ENCODE data around the gene NDE1. TPM values are rescaled to one million over a fixed set of nuclear protein-coding genes. Genes with fewer than 3 reads are reported as not detected.
A peak's percentile ranks its signal among the peaks of the same experiment; 100 is the strongest.
"Not testable (repeated sequence)": the region's sequence is repeated elsewhere in the genome, so short reads cannot be mapped to it uniquely, and the experiment has no call there.

The NDE1 gene
- total RNA-seq, 6 donors from 2014 or later = 19.5 to 63.9 (median 37.0) TPM

- no peak overlapping the region for H3K27ac ChIP-seq
- peaks cover 8 to 58% (median 49%) of the 10 kb centered on the region in 4 donors for H3K36me3 ChIP-seq
- H3K9me3 ChIP-seq = no peaks in the 10 kb centered on the region
- peaks cover 0 to 5% (median 0%) of the 10 kb centered on the region in 4 donors for H3K4me1 ChIP-seq
- TF ChIP-seq POLR2A (IDR thresholded peaks at IDR 0.05) (no peak), POLR2AphosphoS5 (IDR thresholded peaks at IDR 0.05) (no peak), EP300 (IDR thresholded peaks at IDR 0.05) (no peak)
- no peak overlapping the region for H3K4me3 ChIP-seq
- DNase-seq = no peak
- ATAC-seq (ENCODE audit: low FRiP score in 2 of 2) = no peak
- H3K27me3 ChIP-seq = no peaks in the 10 kb centered on the region
These were observed 15.1 kb downstream of the NDE1 start for GRCh38 chr16:15665107-15665506.

- Histone ChIP-seq H3K36me3 (peaks cover 8 to 66% (median 51%) of the 10 kb centered on the region in 4 donors), H3K9me3 (no peaks in the 10 kb centered on the region), H3K4me3 (no peak overlapping the region), H3K27me3 (no peaks in the 10 kb centered on the region), H3K4me1 (peaks cover 4 to 11% (median 9%) of the 10 kb centered on the region in 4 donors), H3K27ac (no peak overlapping the region)
- TF ChIP-seq POLR2AphosphoS5 (IDR thresholded peaks at IDR 0.05) (no peak), POLR2A (IDR thresholded peaks at IDR 0.05) (no peak), CTCF (IDR thresholded peaks at IDR 0.05) (no peak), EP300 (IDR thresholded peaks at IDR 0.05) (no peak)
- ATAC-seq (ENCODE audit: low FRiP score in 2 of 2) = no peak
- no peak for DNase-seq
- WGBS, 2 donors = 91 to 95% methylated on average over 17 to 18 of the region's 18 CpGs
These were observed 17.2 kb downstream of the NDE1 start for GRCh38 chr16:15667091-15667742.

GRCh38 chr16:15671530-15672117, 21.6 kb downstream of the NDE1 start:
- peak overlapping the region; percentile 85 to 93 (median 86) for H3K27ac ChIP-seq
- 91 to 95% methylated on average over 8 of the region's 8 CpGs for WGBS, 2 donors
- no peak for DNase-seq
- no peak for TF ChIP-seq POLR2AphosphoS5 (IDR thresholded peaks at IDR 0.05)
- no peak for TF ChIP-seq EP300 (IDR thresholded peaks at IDR 0.05)
- TF ChIP-seq POLR2A (IDR thresholded peaks at IDR 0.05) = no peak
- no peaks in the 10 kb centered on the region for H3K27me3 ChIP-seq
- peaks cover 16 to 33% (median 26%) of the 10 kb centered on the region in 4 donors for H3K4me1 ChIP-seq
- no peak for ATAC-seq (ENCODE audit: low FRiP score in 2 of 2)
- peaks cover 8 to 42% (median 31%) of the 10 kb centered on the region in 4 donors for H3K36me3 ChIP-seq
- H3K4me3 ChIP-seq = no peak overlapping the region
- no peaks in the 10 kb centered on the region for H3K9me3 ChIP-seq

- peak overlapping the region in 1 of 4 donors; percentile 31 for H3K4me3 ChIP-seq
- peak overlapping the region; percentile 85 to 93 (median 86) for H3K27ac ChIP-seq
These were observed 22.1 kb downstream of the NDE1 start for GRCh38 chr16:15672127-15672513.

GRCh38 chr16:15672514-15673167, 22.6 kb downstream of the NDE1 start:
- H3K36me3 ChIP-seq = peaks cover 8 to 34% (median 23%) of the 10 kb centered on the region in 4 donors
- peak; percentile 93 to 98 for ATAC-seq (ENCODE audit: low FRiP score in 2 of 2)

More at GRCh38 chr16:15672127-15672513, 22.1 kb downstream of the NDE1 start:
- H3K9me3 ChIP-seq, H3K27me3 ChIP-seq: not testable (repeated sequence)
- ATAC-seq (ENCODE audit: low FRiP score in 2 of 2) (peak in 1 of 2 donors; percentile 1), DNase-seq (peak in 1 of 2 donors; percentile 25)
- peaks cover 16 to 33% (median 26%) of the 10 kb centered on the region in 4 donors for H3K4me1 ChIP-seq
- 85 to 88% methylated on average over 10 of the region's 10 CpGs for WGBS, 2 donors
- peaks cover 8 to 37% (median 26%) of the 10 kb centered on the region in 4 donors for H3K36me3 ChIP-seq

More at GRCh38 chr16:15672514-15673167, 22.6 kb downstream of the NDE1 start:
- Histone ChIP-seq H3K4me1 (peaks cover 16 to 33% (median 26%) of the 10 kb centered on the region in 4 donors), H3K27ac (peak overlapping the region; percentile 85 to 93 (median 86)), H3K27me3 (no peaks in the 10 kb centered on the region), H3K4me3 (peak overlapping the region in 2 of 4 donors; percentile 15 to 31), H3K9me3 (no peaks in the 10 kb centered on the region)
- peak; percentile 77 to 94 for DNase-seq
- TF ChIP-seq CTCF (IDR thresholded peaks at IDR 0.05) = no peak
- TF ChIP-seq POLR2A (IDR thresholded peaks at IDR 0.05) = peak in 2 of 4 donors; percentile 35 to 64
- peak; percentile 94 to 96 for TF ChIP-seq POLR2AphosphoS5 (IDR thresholded peaks at IDR 0.05)
- peak in 1 of 4 donors; percentile 88 for TF ChIP-seq EP300 (IDR thresholded peaks at IDR 0.05)
- WGBS, 2 donors = 14 to 17% methylated on average over 15 to 20 of the region's 20 CpGs
